Measurements from ENCODE around the gene UFSP2.
"Not testable (repeated sequence)": the region's sequence is repeated elsewhere in the genome, so short reads cannot be mapped to it uniquely, and the experiment has no call there.

Gene UFSP2

DNA sequence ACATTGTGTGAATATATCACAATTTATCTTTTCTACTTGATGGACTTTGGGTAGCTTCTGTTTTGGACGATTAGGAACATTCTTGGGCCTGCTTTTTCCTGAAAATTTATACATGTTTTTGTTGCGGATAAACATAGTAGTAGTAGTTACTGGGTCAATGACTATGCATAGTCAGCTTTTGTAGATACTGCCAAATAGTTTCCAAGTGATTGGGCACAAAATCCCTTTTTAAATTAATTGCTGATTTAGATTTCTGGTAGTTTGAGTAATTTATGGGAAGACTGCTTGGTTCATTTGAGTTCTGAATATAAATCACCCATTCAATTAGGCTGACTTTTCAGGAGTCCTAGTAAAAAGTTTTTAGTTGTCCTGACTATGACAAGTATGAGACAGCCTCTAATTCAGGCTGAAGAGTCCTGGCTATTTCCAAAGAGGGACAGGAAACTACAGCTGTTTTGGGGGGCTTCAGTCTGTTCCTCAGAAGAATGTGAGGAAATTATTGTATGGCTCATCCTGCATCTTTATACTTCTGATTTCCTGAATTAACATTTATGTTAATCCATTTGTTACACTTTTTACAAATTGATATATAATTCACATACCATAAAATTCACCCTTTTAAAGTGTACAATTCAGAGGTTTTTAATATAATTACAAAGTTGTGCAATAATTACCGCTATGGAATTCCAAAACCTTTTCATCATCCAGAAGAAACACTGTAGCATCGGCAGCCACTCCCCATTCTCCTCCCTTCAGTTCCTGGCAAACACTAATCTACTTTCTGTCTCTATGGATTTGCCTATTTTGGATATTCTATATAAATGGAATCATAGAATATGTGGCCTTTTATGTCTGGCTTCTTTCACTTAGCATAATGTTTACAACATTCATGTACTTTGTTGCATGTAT lies 44.2 kb downstream of the UFSP2 start:
- DNase-seq, result no peak

GRCh38 chr4:185380320-185380719 lies 45.4 kb downstream of the UFSP2 start:
- DNase-seq, result no peak

- no peak for DNase-seq
Measured at GRCh38 chr4:185379326-185380295, 46.2 kb downstream of the UFSP2 start.

GRCh38 chr4:185378264-185378663 lies 47.5 kb downstream of the UFSP2 start:
- no peak for DNase-seq

DNA sequence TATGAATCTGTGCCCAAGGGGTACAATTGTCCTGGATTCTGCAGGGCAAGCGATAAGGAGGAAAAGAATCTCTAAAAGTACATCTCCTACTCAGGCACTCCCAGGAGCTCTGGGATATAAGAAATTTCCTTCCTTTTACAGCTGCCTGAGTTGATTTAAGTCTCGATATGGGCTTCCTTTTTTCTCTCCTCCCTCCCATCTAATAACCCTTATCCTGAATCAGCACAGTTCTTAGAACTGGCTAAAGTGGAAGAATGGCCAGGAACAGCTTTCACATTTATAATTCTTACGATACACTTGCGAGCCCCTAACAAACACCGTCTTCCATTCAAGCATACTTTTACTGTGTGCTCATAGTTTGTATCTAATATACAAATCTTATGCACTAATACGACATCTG lies 51.2 kb downstream of the UFSP2 start:
- no peak for DNase-seq

DNA sequence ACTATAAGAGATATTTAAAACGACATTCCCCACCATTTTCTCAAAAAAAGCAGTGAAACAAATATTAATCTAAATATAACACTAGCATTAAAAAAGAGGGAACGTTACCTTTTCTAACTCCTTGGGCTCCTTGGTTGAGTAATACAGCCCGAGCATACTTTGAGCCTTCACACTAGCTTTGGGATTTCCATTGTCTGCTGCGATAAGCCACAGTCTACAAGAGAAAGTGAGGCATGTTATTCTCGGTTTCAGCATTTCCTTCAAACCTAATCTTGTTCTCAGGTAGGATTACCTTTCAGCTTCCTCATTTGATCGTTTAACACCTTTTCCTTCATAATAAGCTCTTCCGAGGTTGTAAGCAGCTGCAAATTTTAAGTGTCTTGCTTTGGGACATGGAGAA lies 51.7 kb downstream of the UFSP2 start:
- DNase-seq, result no peak

GRCh38 chr4:185371702-185372101 lies 54.1 kb downstream of the UFSP2 start:
- no peak for DNase-seq

- no peak for DNase-seq
Measured at GRCh38 chr4:185370268-185370949, 55.4 kb downstream of the UFSP2 start.

- no peak for DNase-seq
Measured at GRCh38 chr4:185369731-185370130, 56.0 kb downstream of the UFSP2 start.

DNA sequence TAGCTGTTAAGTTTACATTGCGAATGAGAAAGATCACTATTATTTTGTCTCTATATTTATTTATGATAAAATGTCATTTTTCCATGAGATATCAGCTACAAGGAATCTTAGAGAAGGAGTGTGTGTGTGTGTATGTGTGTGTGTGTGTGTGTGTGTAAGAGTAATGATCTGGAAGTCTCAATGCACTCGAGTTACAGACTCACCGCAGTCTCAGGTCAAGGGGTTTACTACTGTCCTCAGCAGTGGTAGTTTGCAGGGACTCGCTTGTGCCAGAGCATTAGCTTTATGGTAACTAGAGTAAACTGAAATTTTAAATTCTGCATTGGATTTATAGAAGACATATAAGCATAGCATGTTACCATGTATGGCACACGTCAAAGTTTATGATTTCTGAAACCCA lies 60.9 kb downstream of the UFSP2 start:
- DNase-seq, result no peak

- DNase-seq, result no peak
Measured at GRCh38 chr4:185363251-185363650, 62.5 kb downstream of the UFSP2 start.

DNA sequence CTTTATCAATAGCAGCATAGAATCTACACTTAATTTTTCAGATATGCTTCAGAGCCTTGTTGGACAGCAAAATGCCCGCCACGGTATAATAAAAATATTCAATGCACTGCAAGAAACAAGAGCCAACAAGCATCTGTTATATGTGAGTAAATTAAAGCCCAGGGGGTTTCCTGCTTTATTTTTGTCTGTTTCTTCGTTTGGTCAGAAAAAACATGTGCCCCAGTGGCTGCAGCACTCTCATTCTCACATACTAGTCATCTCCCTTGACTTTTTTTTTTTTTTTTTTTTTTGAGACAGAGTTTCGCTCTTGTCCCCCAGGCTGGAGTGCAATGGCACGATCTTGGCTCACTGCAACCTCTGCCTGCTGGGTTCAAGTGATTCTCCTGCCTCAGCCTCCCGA lies 63.2 kb downstream of the UFSP2 start:
- DNase-seq, result not testable (repeated sequence)

GRCh38 chr4:185361872-185362271 lies 63.9 kb downstream of the UFSP2 start:
- no peak for DNase-seq

DNA sequence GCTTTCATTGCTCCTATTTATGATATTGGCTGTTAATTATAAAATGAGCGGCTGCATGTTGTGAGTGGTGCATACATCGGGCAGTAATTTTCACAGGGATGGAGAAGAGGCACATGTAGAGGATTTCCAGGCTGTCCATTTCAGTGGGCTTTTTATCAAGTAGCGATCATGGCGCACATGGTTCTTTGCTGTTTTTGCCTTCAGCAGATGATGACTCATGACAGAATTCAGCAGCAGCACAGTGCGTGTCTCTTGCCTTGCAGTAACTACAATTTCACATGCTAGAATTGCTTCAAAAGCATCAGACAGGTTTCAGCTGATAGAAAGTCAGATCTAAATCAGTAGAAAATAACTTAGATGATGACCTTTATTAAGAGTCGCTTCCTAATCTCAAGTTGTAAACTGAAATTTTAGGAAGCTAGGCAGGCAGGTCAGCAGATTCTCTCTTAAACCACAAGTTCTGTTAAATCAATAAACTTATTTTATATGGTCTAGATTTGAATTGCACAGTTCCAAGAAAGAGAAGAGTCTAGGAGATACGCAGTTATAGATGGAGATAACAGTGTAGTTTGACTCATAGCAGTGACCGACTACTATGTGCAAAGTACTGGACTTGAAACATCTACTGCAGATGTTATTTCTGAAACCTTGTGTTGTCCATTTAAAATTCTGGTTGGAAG lies 65.9 kb downstream of the UFSP2 start:
- no peak for DNase-seq

- DNase-seq, result no peak
Measured at GRCh38 chr4:185358959-185359358, 66.8 kb downstream of the UFSP2 start.

DNA sequence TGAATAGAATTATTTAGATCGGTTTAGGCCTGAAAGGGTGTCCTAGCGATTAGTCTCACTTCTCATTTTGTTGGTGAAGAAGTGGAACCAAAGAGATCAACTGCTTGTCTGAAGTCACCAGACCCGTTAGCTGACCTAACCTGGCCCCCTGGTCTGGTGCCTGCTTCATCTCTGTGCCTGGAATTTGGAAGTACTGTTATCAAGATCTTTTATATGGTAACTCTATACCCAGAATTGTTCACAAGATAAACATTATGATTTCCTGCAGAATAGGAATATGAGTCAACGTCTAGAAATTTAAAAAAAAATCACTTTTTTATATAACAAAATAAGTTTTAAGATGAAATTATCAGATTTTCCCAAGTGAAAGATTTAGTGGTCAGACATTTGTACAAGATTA lies 67.2 kb downstream of the UFSP2 start:
- DNase-seq, result no peak

- no peak for DNase-seq
Measured at GRCh38 chr4:185357733-185358440, 67.9 kb downstream of the UFSP2 start.

GRCh38 chr4:185357211-185357610 lies 68.6 kb downstream of the UFSP2 start:
- no peak for DNase-seq

- DNase-seq, result no peak
Measured at GRCh38 chr4:185352741-185353140, 73.0 kb downstream of the UFSP2 start.

- DNase-seq, result no peak
Measured at GRCh38 chr4:185352202-185352601, 73.6 kb downstream of the UFSP2 start.

GRCh38 chr4:185351691-185352090 lies 74.1 kb downstream of the UFSP2 start:
- DNase-seq, result no peak

All from CD4-positive, alpha-beta T cell treated with Interleukin-17A for 1 hour (primary cell).